Endothelial cell of umbilical vein (primary cell): Measurements from ENCODE around the gene PYHIN1. TPM values are rescaled to one million over a fixed set of nuclear protein-coding genes. Genes with fewer than 3 reads are reported as not detected.

Experiments
- BruUV-seq: library from RNA; stranded (reverse); fragments of 400-500 nt; replicated peaks from 2 replicates; lab custom pipeline; 2021; lab: Mats Ljungman, UMichigan
- CTCF ChIA-PET: fragments of 300-600, 350-600 bp; sonication (Branson Sonifier 250); formaldehyde crosslinking; loops from one replicate; lab custom pipeline; 2021; ENCODE audit warnings: antibody characterized with exemption, inconsistent platforms; lab: Charles Lee
- POLR2A ChIA-PET: fragments of 300-600, 350-600 bp; sonication (Branson Sonifier 250); formaldehyde crosslinking; loops from one replicate; lab custom pipeline; 2021; ENCODE audit warnings: antibody characterized with exemption, inconsistent platforms; lab: Charles Lee
- DNase-seq: peaks from one replicate; pipeline ENCODE4 v3.0.0-alpha.2; 2011; ENCODE audit warnings: low read depth, low spot score
- FAIRE-seq: peaks from 2 replicates; lab custom pipeline; 2011; peaks lifted over from hg19 to GRCh38; lab: Jason Lieb, UNC
- H2AFZ ChIP-seq: 2 replicates; pipeline ENCODE4 v1.6.0; 2012; ENCODE audit warnings: low read depth, low read length, control low read depth, inconsistent platforms
- H3K27ac ChIP-seq: 2 replicates; pipeline ENCODE4 v1.5.1; 2011; ENCODE audit warnings: low read depth, mild to moderate bottlenecking, control low read depth, low read length, moderate library complexity; ENCODE audit not compliant: insufficient read depth
- H3K27me3 ChIP-seq, 2 experiments: 2 replicates each; pipeline versions ENCODE4 v1.6.0 to v1.6.1; 2011; ENCODE audit warnings: low read length in 2 of 2, mixed read lengths in 1 of 2; ENCODE audit not compliant: control insufficient read depth in 2 of 2, insufficient read depth in 2 of 2
- H3K36me3 ChIP-seq, 2 experiments: 2 replicates in 1 of 2; 3 replicates in 1 of 2; pipeline ENCODE4 v1.5.1; 2011; ENCODE audit warnings: low read length in 2 of 2, mild to moderate bottlenecking in 1 of 2, moderate library complexity in 1 of 2; ENCODE audit not compliant: control insufficient read depth in 2 of 2, insufficient read depth in 2 of 2; ENCODE audit errors: extremely low read depth in 1 of 2
- H3K4me1 ChIP-seq: 3 replicates; pipeline ENCODE4 v1.5.1; 2011; ENCODE audit warnings: mild to moderate bottlenecking, low read length; ENCODE audit not compliant: control insufficient read depth, insufficient read depth; ENCODE audit errors: extremely low read depth
- H3K4me2 ChIP-seq: 2 replicates; pipeline ENCODE4 v1.6.1; 2011; ENCODE audit warnings: low read length, control low read depth, mixed read lengths; ENCODE audit not compliant: insufficient read depth
- H3K4me3 ChIP-seq, 3 experiments: fragments of 200-600 bp in 1 of 3; sonication (generic), shearing (Covaris generic) in 1 of 3; replicated peaks in 1 of 3; 2 replicates each; pipeline ENCODE4 v1.5.1; 2011 to 2016; ENCODE audit warnings: control low read depth in 3 of 3, low read length in 3 of 3, mild to moderate bottlenecking in 2 of 3, inconsistent platforms in 1 of 3, low read depth in 1 of 3, moderate library complexity in 1 of 3; ENCODE audit not compliant: insufficient read depth in 1 of 3
- H3K79me2 ChIP-seq: 2 replicates; pipeline ENCODE4 v1.6.0; 2012; ENCODE audit warnings: low read length, inconsistent platforms; ENCODE audit not compliant: control insufficient read depth, insufficient read depth
- H3K9ac ChIP-seq: replicated peaks from 2 replicates; pipeline ENCODE3; 2011; ENCODE audit warnings: low read length, control low read depth; ENCODE audit not compliant: insufficient read depth; ENCODE audit errors: extremely low read depth
- H3K9me1 ChIP-seq: replicated peaks from 3 replicates; pipeline ENCODE4 v1.6.0; 2011; ENCODE audit warnings: mild to moderate bottlenecking, low read length; ENCODE audit not compliant: control insufficient read depth, insufficient read depth; ENCODE audit errors: extremely low read depth
- H3K9me3 ChIP-seq: replicated peaks from 2 replicates; pipeline ENCODE4 v1.5.1; 2012; ENCODE audit warnings: low read length, inconsistent platforms; ENCODE audit not compliant: control insufficient read depth, insufficient read depth
- H4K20me1 ChIP-seq: replicated peaks from 2 replicates; pipeline ENCODE3; 2011; ENCODE audit warnings: mild to moderate bottlenecking, low read length; ENCODE audit not compliant: control insufficient read depth, insufficient read depth; ENCODE audit errors: extremely low read depth
- EZH2 ChIP-seq: IDR thresholded peaks from 2 replicates; pipeline ENCODE4 v1.6.1; 2012; ENCODE audit warnings: borderline replicate concordance, low read depth, mild to moderate bottlenecking, moderate library complexity, low read length, inconsistent platforms; ENCODE audit not compliant: severe bottlenecking
- FOS ChIP-seq: IDR thresholded peaks from 2 replicates; pipeline ENCODE4 v1.6.1; 2011; ENCODE audit warnings: mild to moderate bottlenecking, low read length, moderate library complexity, borderline replicate concordance; ENCODE audit not compliant: insufficient read depth
- GATA2 ChIP-seq: IDR thresholded peaks from 2 replicates; pipeline ENCODE4 v1.7.0; 2011; ENCODE audit warnings: low read depth, mild to moderate bottlenecking, moderate library complexity, mixed read lengths, low read length; ENCODE audit not compliant: insufficient read length, insufficient read depth
- JUN ChIP-seq: IDR thresholded peaks from 2 replicates; pipeline ENCODE4 v1.6.1; 2011; ENCODE audit warnings: borderline replicate concordance, low read depth; ENCODE audit not compliant: insufficient read length, insufficient read depth
- MYC ChIP-seq: IDR thresholded peaks from one replicate; pipeline ENCODE4 v1.6.1; 2011; ENCODE audit warnings: mild to moderate bottlenecking, low read depth, low read length
- POLR2A ChIP-seq: IDR thresholded peaks from 2 replicates; pipeline ENCODE4 v1.6.1; 2012; ENCODE audit warnings: low read depth, mild to moderate bottlenecking, control low read depth, low read length
- POLR2AphosphoS5 ChIP-seq: IDR thresholded peaks from 2 replicates; pipeline ENCODE4 v1.6.1; 2012; ENCODE audit warnings: low read depth, mild to moderate bottlenecking, control low read depth, low read length, moderate library complexity; ENCODE audit not compliant: insufficient read depth
- dilution Hi-C: fragments of 300-500 bp; cut with MboI; formaldehyde crosslinking; loops from one replicate; pipeline ENCODE4 v1.15.0; 2019; ENCODE audit warnings: low sequenced_read_pairs; ENCODE audit not compliant: extremely low pct_ligation_motif_present
- intact Hi-C: fragments of 100-400 bp; cut with micrococcal nuclease; formaldehyde crosslinking; loops from one replicate; pipeline ENCODE4 v1.10.0; 2022
- polyA plus RNA-seq, 4 experiments: library from polyadenylated mRNA; depleted of rRNA in 3 of 4; stranded (reverse) in 3 of 4; unstranded in 1 of 4; fragments of >200 nt; gene quantifications; 2 replicates each; pipeline versions ENCODE4 v1.2.1 to v1.2.3, GENCODE V29; 2011 to 2012; ENCODE audit warnings: missing spikeins in 1 of 4
- total RNA-seq: library from RNA; stranded (reverse); gene quantifications from 2 replicates; pipeline ENCODE4 v1.2.3, GENCODE V29; 2021
- TF ChIP-seq, protein P1 (sequence below), 2 donors: IDR thresholded peaks; 1 replicate in 1 of 2; 2 replicates in 1 of 2; pipeline ENCODE4 v1.5.1; 2011; ENCODE audit warnings: low read length in 2 of 2, mild to moderate bottlenecking in 2 of 2, moderate library complexity in 2 of 2, control low read depth in 1 of 2, inconsistent platforms in 1 of 2, low read depth in 1 of 2; ENCODE audit not compliant: insufficient read depth in 1 of 2; ENCODE audit errors: extremely low read depth in 1 of 2
- TF ChIP-seq, protein P2 (sequence below): IDR thresholded peaks from 2 replicates; pipeline ENCODE4 v1.6.1; 2011; ENCODE audit not compliant: insufficient read depth, insufficient read length

Gene PYHIN1
- total and polyA plus RNA-seq, 2 donors (not counting 3 experiments of a cell fraction or from before 2014, with no cell fraction given), result not detected

DNA sequence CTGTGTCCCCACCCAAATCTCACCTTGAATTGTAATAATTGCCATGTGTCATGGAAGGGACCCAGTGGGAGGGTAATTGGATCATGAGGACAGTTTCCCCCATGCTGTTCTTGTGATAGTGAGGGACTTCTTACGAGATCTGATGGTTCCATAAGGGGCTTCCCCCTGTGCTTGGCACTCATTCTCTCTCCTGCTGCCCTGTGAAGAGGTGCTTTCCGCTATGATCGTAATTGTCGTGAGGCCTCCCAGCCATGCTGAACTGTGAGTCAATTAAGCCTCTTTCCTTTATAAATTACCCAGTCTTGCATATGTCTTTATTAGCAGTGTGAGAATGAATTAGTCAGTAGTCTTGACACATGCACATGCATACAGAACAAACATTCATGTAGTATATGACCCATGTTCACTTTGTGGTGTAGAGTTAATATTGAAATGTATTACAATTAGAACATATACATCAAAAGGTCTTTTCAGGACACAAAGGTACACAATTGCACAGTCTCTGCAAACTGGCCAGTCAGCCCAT is 61.5 kb downstream of the PYHIN1 start:
- Histone ChIP-seq H2AFZ (no peak overlapping the region), H3K4me1 (no peaks in the 10 kb centered on the region), H4K20me1 (no peaks in the 10 kb centered on the region), H3K9me1 (no peaks in the 10 kb centered on the region), H3K36me3 (no peaks in the 10 kb centered on the region), H3K79me2 (no peaks in the 10 kb centered on the region), H3K9ac (no peak overlapping the region), H3K9me3 (no peaks in the 10 kb centered on the region), H3K27ac (no peak overlapping the region), H3K27me3 (peaks cover 9 to 10% of the 10 kb centered on the region in 2 experiments), H3K4me2 (no peak overlapping the region), H3K4me3 (no peak overlapping the region)
- dilution Hi-C loops (no loop called here), intact Hi-C loops (loop anchor here (10.0 kb wide), 1 partner anchor 1042 kb away; the partner anchor contains the start of gene PIGM)
- FAIRE-seq (no peak), DNase-seq (no peak)
- ChIA-PET POLR2A (no interaction called here), CTCF (no interaction called here)
- TF ChIP-seq GATA2, result no peak
- TF ChIP-seq EZH2, result no peak
- TF ChIP-seq, protein P1, sequence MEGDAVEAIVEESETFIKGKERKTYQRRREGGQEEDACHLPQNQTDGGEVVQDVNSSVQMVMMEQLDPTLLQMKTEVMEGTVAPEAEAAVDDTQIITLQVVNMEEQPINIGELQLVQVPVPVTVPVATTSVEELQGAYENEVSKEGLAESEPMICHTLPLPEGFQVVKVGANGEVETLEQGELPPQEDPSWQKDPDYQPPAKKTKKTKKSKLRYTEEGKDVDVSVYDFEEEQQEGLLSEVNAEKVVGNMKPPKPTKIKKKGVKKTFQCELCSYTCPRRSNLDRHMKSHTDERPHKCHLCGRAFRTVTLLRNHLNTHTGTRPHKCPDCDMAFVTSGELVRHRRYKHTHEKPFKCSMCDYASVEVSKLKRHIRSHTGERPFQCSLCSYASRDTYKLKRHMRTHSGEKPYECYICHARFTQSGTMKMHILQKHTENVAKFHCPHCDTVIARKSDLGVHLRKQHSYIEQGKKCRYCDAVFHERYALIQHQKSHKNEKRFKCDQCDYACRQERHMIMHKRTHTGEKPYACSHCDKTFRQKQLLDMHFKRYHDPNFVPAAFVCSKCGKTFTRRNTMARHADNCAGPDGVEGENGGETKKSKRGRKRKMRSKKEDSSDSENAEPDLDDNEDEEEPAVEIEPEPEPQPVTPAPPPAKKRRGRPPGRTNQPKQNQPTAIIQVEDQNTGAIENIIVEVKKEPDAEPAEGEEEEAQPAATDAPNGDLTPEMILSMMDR (IDR thresholded peaks at IDR 0.05; ENCODE audit: extremely low read depth in 1 of 2, insufficient read depth in 1 of 2, low read depth in 1 of 2, low read length in 2 of 2), result no peak
- TF ChIP-seq POLR2A, result no peak
- no peak for TF ChIP-seq FOS
- no peak for TF ChIP-seq JUN
- no peak for TF ChIP-seq POLR2AphosphoS5
- TF ChIP-seq, protein P2, sequence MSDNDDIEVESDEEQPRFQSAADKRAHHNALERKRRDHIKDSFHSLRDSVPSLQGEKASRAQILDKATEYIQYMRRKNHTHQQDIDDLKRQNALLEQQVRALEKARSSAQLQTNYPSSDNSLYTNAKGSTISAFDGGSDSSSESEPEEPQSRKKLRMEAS, result no peak
- TF ChIP-seq MYC, result no peak
- no TSS peak for BruUV-seq
